ENCODE results near the gene OR6N1.

The OR6N1 gene

DNA sequence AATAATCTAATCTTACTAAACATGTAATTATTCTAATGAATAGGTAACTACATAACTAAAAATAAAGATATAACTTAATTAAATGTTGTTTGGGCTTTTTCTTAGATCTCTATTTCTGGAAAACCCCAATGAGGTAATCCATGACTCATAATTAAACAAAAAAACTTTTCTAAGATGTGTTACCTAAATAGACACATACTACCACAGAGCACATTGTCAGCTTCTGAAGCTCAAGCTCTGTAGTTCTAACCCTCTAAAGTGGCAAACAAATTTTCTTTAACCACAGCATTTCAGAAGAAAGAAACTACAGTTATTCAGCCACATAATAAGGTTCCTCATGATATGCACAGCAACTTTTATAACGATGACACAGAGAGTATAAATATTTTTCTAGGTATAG, 55.7 kb downstream of the OR6N1 start:
- Histone ChIP-seq H3K36me3 (ENCODE audit: insufficient read depth, low read length) (no peaks in the 10 kb centered on the region), H3K4me1 (ENCODE audit: insufficient read depth, low read length, poor library complexity, severe bottlenecking) (no peaks in the 10 kb centered on the region), H4K20me1 (ENCODE audit: insufficient read depth, low read length, poor library complexity, severe bottlenecking) (no peaks in the 10 kb centered on the region), H3K9me2 (replicated peaks; ENCODE audit: low read depth, low read length) (no peaks in the 10 kb centered on the region), H3K4me3 (ENCODE audit: low read length, poor library complexity, severe bottlenecking) (no peak overlapping the region), H3K9ac (ENCODE audit: low read depth, low read length, poor library complexity, severe bottlenecking) (no peak overlapping the region), H3K27me3 (ENCODE audit: insufficient read depth, low read length, poor library complexity, severe bottlenecking) (no peaks in the 10 kb centered on the region), H3K79me2 (ENCODE audit: insufficient read depth, low read length) (no peaks in the 10 kb centered on the region), H3K4me2 (ENCODE audit: low read depth, low read length, poor library complexity, severe bottlenecking) (no peak overlapping the region), H2AFZ (ENCODE audit: low read length) (no peak overlapping the region), H3K9me3 (ENCODE audit: insufficient read depth, low read depth, low read length) (no peaks in the 10 kb centered on the region), H3F3A (ENCODE audit: low read depth) (no peaks in the 10 kb centered on the region)
- TF ChIP-seq EZH2phosphoT487 (IDR thresholded peaks at IDR 0.05; ENCODE audit: borderline replicate concordance) = no peak
- TF ChIP-seq, protein P1, sequence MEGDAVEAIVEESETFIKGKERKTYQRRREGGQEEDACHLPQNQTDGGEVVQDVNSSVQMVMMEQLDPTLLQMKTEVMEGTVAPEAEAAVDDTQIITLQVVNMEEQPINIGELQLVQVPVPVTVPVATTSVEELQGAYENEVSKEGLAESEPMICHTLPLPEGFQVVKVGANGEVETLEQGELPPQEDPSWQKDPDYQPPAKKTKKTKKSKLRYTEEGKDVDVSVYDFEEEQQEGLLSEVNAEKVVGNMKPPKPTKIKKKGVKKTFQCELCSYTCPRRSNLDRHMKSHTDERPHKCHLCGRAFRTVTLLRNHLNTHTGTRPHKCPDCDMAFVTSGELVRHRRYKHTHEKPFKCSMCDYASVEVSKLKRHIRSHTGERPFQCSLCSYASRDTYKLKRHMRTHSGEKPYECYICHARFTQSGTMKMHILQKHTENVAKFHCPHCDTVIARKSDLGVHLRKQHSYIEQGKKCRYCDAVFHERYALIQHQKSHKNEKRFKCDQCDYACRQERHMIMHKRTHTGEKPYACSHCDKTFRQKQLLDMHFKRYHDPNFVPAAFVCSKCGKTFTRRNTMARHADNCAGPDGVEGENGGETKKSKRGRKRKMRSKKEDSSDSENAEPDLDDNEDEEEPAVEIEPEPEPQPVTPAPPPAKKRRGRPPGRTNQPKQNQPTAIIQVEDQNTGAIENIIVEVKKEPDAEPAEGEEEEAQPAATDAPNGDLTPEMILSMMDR (conservative IDR thresholded peaks at IDR 0.05; ENCODE audit: low read length) = no peak

GRCh38 chr1:158714754-158715153, 57.2 kb downstream of the OR6N1 start:
- H3F3A ChIP-seq (ENCODE audit: low read depth) = no peaks in the 10 kb centered on the region
- no peaks in the 10 kb centered on the region for H3K79me2 ChIP-seq (ENCODE audit: insufficient read depth, low read length)
- H2AFZ ChIP-seq (ENCODE audit: low read length) = no peak overlapping the region
- H3K4me3 ChIP-seq (ENCODE audit: low read length, poor library complexity, severe bottlenecking) = no peak overlapping the region
- no peak overlapping the region for H3K4me2 ChIP-seq (ENCODE audit: low read depth, low read length, poor library complexity, severe bottlenecking)
- no peaks in the 10 kb centered on the region for H3K27me3 ChIP-seq (ENCODE audit: insufficient read depth, low read length, poor library complexity, severe bottlenecking)
- H3K4me1 ChIP-seq (ENCODE audit: insufficient read depth, low read length, poor library complexity, severe bottlenecking) = no peaks in the 10 kb centered on the region
- H3K9me2 ChIP-seq (replicated peaks; ENCODE audit: low read depth, low read length) = no peaks in the 10 kb centered on the region
- no peaks in the 10 kb centered on the region for H3K9me3 ChIP-seq (ENCODE audit: insufficient read depth, low read depth, low read length)
- no peak for TF ChIP-seq EZH2phosphoT487 (IDR thresholded peaks at IDR 0.05; ENCODE audit: borderline replicate concordance)
- TF ChIP-seq, protein P1 (conservative IDR thresholded peaks at IDR 0.05; ENCODE audit: low read length) = no peak
- H4K20me1 ChIP-seq (ENCODE audit: insufficient read depth, low read length, poor library complexity, severe bottlenecking) = no peaks in the 10 kb centered on the region
- no peak overlapping the region for H3K9ac ChIP-seq (ENCODE audit: low read depth, low read length, poor library complexity, severe bottlenecking)
- no peaks in the 10 kb centered on the region for H3K36me3 ChIP-seq (ENCODE audit: insufficient read depth, low read length)

Measured in Loucy (cell line).